ENCODE results near the gene PHOSPHO2.

Gene PHOSPHO2

GRCh38 chr2:169716938-169717690, 22.8 kb downstream of the PHOSPHO2 start:
- no peak for DNase-seq (ENCODE audit: low read depth)

DNA sequence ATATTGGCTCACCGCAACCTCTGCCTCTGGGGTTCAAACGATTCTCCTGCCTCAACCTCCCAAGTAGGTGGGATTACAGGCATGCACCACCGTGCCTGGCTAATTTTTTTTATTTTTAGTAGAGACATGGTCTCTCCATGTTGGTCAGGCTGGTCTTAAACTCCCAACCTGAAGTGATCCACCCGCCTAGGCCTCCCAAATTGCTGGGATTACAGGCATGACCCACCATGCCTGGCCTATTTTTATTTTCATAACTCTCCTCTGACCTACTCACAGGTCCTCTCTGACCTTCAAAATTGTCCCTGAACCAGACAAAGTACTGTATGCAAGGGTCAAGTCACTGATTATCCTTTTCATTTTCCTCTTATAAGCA, 23.4 kb downstream of the PHOSPHO2 start:
- DNase-seq (ENCODE audit: low read depth): no peak

DNA sequence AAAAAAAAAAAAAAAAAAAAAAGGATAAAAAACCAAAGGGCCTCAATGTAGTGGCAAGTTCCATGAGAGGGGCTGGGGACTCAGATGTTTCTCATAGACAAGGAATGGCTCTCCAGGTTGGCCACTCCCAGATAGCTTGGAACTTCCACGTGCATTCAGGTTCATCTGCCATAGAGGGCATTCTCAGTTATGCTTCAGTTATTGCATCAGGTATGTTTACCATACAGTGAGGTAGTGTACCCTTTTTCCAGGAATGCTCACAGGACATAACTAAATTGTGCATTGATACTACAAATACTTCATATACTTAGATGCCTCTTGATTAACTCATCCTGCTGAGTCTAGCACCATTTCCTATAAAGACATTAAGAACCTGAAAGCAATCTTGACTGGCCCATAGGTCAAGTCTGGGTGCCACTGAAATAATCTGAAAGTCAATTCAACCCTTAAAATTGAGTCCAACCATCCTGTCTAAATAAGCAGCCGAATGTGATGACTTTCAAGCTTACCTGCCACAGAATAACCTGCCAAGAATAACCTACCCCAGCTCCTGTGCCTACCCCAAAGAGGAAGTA, 24.7 kb downstream of the PHOSPHO2 start:
- no peak for DNase-seq (ENCODE audit: low read depth)

DNA sequence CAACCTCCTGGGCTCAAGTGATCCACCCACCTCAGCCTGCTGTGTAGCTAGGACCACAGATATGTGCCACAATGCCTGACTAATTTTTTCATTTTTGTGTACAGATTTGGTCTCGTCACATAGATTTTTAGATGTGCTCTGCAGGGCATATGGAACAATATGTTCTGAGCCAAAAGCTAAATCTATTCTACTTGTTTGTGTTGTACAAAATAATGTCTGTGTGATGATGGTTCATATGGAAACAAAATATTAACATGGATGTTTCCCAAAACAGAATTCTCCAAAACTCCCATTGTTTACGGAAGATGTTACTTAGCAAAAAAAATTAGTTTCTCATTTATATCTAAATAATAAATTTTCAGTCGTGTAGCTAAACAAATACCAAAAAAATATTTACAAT, 26.7 kb downstream of the PHOSPHO2 start:
- no peak for DNase-seq (ENCODE audit: low read depth)

DNA sequence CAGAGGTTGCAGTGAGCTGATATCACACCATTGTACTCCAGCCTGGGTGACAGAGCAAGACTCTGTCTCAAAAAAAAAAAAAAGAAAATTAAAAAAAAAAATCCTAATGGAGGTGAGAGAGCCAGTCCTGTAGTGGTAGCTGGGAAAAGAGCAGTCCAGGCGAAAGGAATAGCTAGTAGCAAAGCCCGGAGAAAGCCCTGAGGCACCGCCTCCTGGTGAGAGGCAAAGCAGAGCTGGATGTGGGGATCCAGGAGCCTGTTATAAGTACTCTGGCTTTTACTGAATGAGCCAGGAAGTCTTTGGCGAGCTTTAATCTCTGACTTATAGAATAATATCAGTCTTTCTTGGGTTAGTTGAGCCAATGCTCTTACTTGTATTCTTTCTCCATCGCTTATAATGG, 32.8 kb downstream of the PHOSPHO2 start:
- DNase-seq (ENCODE audit: low read depth): no peak

- DNase-seq (ENCODE audit: low read depth): no peak
These were observed 35.0 kb downstream of the PHOSPHO2 start for GRCh38 chr2:169729274-169729605.

GRCh38 chr2:169732075-169732474, 37.8 kb downstream of the PHOSPHO2 start:
- DNase-seq (ENCODE audit: low read depth): no peak

GRCh38 chr2:169732583-169733358, 38.5 kb downstream of the PHOSPHO2 start:
- DNase-seq (ENCODE audit: low read depth): no peak

DNA sequence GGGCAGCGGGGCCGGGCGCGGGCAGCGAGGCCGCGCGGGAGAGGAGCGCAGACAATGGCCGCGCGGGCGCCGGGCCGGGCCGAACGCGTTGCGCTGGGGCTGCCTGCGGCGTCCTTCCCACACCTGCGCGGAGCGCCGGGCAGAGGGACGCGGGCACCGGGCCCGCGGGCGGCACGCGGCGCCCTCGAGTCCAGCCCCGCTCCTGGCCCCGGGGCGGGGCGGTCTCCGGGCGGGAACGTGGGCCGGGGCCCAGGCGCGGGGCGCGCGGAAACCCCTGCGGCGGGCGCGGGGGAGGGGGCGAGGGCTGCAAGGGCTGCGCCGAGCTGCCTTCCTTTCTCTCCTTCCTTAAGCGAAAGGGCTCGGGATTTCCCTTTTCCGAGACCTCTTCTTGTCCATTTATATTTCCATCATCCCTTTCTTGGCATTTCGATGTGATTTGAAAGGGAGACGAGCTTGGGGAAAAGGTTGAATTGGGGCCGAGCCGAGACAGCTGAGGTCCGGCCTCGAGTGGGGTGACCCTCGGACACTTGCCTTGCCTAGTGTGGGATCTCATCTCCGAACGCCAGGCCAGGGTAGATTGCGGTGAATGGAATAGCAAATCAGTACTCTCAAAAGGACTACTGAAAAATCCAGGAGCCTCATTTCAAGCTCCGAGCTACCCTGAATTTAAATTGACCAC, 40.0 kb downstream of the PHOSPHO2 start:
- DNase-seq (ENCODE audit: low read depth): no peak

GRCh38 chr2:169735623-169736022, 41.4 kb downstream of the PHOSPHO2 start:
- DNase-seq (ENCODE audit: low read depth): no peak

DNA sequence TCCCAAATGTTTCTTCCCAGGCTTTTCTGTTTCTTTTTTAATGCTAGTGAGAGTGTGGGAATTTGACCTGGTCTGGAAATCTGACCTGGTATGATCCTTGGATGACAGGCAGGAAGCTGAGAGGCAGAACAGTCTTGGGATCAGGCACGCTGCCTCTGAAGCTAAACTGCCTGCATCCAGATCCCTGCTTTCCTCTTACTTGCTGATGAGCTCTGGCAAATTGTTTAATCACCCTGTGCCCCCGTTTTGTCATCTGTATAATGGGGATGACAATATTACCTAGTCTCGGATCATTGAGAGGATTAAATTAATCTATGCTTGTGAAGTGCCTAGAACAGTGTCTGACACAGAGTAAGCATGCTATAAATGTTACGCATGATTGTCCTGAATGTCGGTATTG, 42.6 kb downstream of the PHOSPHO2 start:
- DNase-seq (ENCODE audit: low read depth): no peak

DNA sequence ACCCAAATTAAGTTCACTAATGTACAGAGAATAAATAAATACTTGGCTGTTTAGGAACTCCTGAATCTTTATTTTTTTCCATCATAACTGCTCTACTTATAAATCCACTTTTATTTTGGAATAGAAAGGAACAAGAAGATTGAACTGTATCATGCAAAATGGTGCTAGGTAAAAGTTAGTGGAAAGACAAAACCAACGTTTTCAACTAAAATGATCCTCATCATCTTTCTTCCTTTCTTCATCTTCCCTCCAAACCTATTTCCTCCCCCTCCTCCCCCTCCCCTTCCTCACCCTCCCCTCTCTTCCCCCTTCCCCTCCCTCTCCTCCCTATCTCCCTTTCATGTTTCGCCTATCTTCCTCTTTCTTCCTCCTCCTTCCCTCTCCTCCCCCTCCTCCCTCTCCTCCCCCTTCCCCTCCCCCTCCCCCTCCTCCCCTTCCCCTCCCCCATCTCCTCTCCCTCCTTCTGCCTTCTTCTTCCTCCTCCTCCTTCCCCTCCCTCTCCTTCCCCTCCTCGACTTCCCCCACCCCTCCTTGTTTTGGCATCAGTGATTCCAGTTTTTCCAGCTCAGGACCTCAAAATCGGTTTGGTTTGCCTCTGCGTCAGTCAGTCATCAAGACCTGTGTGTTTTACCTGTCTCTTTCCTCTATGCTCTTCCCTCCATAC, 44.4 kb downstream of the PHOSPHO2 start:
- DNase-seq (ENCODE audit: low read depth): no peak

- no peak for DNase-seq (ENCODE audit: low read depth)
These were observed 45.1 kb downstream of the PHOSPHO2 start for GRCh38 chr2:169739351-169739750.

DNA sequence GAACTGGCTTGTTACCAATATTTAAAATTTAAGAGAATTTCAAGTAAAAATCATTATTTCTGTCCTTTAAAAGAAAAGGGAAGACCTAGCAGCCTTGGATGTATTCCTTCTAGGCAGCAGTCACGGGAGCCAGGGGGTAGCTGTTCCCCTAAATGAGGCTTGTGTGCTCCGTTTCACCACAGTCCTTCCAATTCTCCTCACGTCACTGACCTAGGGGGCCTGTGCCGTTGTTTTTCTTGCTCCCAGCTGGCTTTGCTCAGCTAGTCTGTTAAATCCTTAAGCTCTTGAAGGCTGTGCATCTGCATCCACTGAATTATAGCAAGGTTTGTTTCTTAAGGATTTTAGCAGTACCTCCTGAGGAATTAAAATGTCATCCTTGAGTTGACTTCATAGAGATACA, 49.3 kb downstream of the PHOSPHO2 start:
- no peak for DNase-seq (ENCODE audit: low read depth)

DNA sequence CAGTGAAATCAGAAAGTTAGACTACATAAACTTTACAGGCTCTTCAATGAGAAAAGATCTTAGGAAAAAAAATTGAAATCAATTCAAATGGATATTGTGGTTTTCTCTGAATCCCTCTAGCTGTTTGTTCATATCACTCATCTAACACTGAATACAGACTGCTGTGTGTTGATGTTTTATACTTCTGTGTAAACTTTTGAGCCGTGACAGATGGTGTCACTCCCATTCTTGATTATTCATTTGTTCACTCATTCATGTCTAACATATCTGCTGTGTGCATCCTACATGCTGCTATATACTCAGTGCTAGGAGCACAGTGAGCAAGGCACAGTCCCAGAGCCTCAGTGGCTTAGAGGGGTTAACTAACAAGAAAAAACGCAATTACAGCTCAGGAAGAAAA, 52.0 kb downstream of the PHOSPHO2 start:
- DNase-seq (ENCODE audit: low read depth): no peak

GRCh38 chr2:169748319-169748718, 54.0 kb downstream of the PHOSPHO2 start:
- DNase-seq (ENCODE audit: low read depth): no peak

Measured in stimulated activated CD4-positive, alpha-beta T cell treated with anti-CD3 and anti-CD28 coated beads, Interleukin-2, amount 100 ng/mL, for 4 hours (primary cell).